Measurements from ENCODE around the gene EPG5.

DNA sequence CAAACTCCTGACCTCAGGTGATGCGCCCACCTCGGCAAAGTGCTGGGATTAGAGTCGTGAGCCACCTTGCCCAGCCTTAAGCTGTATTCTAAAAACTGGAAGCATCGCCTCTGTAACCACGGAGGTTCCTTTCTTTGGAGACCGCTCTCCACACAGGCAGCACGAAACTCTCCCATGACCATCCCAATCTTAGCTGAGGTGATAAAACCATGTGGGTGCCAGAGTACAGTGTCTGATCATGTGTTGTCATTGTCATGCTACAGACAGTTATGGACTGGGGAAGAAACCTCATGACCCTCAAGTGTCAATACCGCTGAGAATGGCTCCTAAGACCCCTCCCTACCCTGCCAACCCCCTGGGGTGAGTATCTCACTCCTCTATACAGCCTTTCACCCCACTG lies 41.4 kb upstream of the EPG5 start:
- TF ChIP-seq YY1 (IDR thresholded peaks at IDR 0.05), result no peak
- TF ChIP-seq, protein P1, sequence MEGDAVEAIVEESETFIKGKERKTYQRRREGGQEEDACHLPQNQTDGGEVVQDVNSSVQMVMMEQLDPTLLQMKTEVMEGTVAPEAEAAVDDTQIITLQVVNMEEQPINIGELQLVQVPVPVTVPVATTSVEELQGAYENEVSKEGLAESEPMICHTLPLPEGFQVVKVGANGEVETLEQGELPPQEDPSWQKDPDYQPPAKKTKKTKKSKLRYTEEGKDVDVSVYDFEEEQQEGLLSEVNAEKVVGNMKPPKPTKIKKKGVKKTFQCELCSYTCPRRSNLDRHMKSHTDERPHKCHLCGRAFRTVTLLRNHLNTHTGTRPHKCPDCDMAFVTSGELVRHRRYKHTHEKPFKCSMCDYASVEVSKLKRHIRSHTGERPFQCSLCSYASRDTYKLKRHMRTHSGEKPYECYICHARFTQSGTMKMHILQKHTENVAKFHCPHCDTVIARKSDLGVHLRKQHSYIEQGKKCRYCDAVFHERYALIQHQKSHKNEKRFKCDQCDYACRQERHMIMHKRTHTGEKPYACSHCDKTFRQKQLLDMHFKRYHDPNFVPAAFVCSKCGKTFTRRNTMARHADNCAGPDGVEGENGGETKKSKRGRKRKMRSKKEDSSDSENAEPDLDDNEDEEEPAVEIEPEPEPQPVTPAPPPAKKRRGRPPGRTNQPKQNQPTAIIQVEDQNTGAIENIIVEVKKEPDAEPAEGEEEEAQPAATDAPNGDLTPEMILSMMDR (IDR thresholded peaks at IDR 0.05; ENCODE audit: low read depth, low read length, missing input control), result no peak
- TF ChIP-seq RAD21 (IDR thresholded peaks at IDR 0.05), result no peak
- TF ChIP-seq JUND (IDR thresholded peaks at IDR 0.05), result no peak
- TF ChIP-seq, protein P2, sequence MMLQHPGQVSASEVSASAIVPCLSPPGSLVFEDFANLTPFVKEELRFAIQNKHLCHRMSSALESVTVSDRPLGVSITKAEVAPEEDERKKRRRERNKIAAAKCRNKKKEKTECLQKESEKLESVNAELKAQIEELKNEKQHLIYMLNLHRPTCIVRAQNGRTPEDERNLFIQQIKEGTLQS (IDR thresholded peaks at IDR 0.05), result no peak
- TF ChIP-seq FOXA1 (IDR thresholded peaks at IDR 0.05), result no peak
- TF ChIP-seq HNF4A (conservative IDR thresholded peaks at IDR 0.05), result no peak
- TF ChIP-seq HNF4G (IDR thresholded peaks at IDR 0.05), result no peak
- no peak for TF ChIP-seq EGR1 (IDR thresholded peaks at IDR 0.05; ENCODE audit: low read depth in 2 of 2)
- no peak for TF ChIP-seq SP1 (IDR thresholded peaks at IDR 0.05)
- TF ChIP-seq, protein P3, sequence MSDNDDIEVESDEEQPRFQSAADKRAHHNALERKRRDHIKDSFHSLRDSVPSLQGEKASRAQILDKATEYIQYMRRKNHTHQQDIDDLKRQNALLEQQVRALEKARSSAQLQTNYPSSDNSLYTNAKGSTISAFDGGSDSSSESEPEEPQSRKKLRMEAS (IDR thresholded peaks at IDR 0.05), result no peak
- TF ChIP-seq FOXA2 (IDR thresholded peaks at IDR 0.05), result no peak
